ENCODE measurements around the gene PTPRO.

PTPRO gene

GRCh38 chr12:15350643-15351042, 28.3 kb downstream of the PTPRO start:
- DNase-seq (ENCODE audit: low read depth, low spot score) = no peak

DNA sequence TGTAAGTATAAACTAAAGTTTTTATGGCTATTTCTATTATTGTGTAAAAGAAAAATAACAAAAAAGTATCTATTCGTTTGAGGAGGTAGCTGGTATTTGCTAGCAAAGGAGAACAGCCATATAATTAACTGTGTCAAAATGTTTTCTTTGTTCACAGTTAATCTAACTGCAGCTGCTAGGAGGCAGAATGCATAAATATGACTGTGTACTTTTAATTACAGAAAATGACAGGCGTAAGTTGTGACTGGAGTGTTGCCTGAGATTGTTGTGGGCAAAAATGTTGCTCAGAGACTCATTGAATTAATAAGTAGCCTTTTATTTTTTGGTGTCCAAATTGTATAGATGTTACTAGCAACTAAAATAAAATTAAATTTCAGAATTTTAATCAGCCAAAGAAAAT, 33.5 kb downstream of the PTPRO start:
- DNase-seq (ENCODE audit: low read depth, low spot score) = no peak

DNA sequence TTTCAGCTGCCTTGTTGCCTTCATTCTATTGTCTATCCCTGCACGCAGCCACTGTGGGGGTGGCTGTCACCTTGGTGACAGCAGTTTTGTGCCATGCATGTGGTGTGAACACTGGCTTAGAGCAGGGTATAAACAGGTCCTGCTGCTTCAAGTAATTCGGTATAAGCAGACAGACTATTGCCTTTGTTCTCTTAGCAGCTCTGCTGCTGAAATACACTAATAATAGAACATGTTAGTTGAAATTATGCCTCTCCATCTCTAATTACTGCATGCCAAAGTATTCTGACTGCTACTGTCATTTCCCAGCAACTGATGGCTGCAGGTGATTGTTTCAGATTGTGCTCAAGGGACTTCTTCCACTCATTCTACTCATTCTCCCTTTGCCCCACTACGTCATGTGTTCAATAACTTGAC, 34.6 kb downstream of the PTPRO start:
- no peak for DNase-seq (ENCODE audit: low read depth, low spot score)

DNA sequence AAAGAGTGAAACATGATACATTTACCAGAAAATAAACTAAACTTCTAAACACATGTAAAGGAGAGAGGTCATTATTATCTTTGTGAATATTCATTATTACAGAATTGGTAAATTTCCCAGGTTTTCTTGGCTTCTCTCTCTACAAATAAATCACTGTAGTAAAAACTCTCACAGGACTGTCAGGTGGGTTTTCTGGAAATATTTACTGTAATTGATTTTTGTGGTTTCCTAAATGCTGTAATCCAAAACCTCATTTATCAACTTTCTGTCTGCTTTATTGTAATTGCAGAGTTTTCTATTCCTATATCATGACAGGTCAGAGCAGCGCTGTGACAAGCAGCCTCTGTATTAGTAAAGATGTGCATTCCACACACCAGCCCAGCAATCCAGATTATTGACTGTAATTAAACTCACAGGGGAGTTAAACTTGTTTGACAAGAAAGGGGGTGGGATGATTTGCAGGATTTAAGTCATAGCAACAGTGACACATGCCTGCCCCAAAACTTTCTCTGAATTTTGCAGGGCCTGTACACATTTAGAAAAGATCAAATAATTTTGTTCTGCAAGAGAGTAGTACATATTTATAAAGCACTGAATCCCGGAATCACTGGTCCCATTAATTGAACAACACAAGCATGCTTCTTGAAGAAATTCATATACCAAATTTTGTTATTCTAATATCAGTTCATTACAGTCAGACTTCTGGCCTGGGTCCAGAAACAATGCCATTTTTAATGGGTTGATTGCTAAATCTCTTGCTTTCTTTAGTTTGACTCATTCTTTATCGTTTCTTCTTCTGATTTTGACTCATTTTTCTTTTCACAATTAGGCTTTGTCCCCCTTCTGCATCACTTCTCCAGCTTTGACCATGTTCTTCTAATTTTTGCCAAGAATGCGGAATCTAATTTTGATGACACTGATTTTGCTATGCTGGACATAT, 42.2 kb downstream of the PTPRO start:
- no peak for DNase-seq (ENCODE audit: low read depth, low spot score)

DNA sequence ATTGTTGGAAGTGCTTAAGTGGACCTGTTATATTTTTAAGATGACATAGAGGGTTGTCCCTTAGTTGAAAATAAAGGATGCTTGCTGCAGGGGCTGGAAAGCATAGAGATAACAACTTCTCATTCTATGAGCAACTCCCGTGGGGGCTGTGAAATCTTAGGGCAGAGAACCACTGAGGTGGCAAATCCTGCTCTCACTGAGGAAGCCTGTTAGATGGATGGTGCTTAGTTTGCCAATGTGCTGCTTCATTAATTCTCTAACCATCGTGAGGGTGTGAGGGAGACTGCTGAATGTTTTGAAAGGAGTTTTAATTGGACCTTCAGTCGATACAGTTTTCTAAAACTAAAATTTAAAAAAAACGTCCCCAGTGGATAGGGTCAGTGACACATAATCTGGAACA, 46.5 kb downstream of the PTPRO start:
- no peak for DNase-seq (ENCODE audit: low read depth, low spot score)

- DNase-seq (ENCODE audit: low read depth, low spot score) = no peak
Observed at GRCh38 chr12:15372352-15372751, 50.0 kb downstream of the PTPRO start.

- DNase-seq (ENCODE audit: low read depth, low spot score) = no peak
Observed at GRCh38 chr12:15387772-15388171, 65.5 kb downstream of the PTPRO start.

- no peak for DNase-seq (ENCODE audit: low read depth, low spot score)
Observed at GRCh38 chr12:15389561-15389960, 67.3 kb downstream of the PTPRO start.

DNA sequence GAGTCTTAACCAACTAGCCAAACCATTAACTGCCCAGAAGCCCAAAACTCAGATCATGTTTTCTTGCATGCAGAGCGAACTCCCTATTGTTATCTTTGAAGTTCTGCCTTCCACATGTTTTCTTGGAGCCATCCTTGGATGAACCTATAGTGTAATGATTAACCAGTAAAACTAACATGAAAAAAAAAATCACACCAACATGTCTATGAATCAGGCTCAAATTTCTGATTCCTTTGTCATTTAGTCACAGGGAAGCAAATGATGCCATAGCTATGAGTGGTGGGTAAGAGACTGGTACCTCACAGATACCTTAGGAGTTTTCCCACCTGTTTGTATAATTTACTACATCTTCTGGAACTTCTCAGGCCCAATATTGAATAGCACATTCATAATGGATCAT, 70.7 kb downstream of the PTPRO start:
- DNase-seq (ENCODE audit: low read depth, low spot score) = no peak

GRCh38 chr12:15393995-15394394, 71.7 kb downstream of the PTPRO start:
- no peak for DNase-seq (ENCODE audit: low read depth, low spot score)

DNA sequence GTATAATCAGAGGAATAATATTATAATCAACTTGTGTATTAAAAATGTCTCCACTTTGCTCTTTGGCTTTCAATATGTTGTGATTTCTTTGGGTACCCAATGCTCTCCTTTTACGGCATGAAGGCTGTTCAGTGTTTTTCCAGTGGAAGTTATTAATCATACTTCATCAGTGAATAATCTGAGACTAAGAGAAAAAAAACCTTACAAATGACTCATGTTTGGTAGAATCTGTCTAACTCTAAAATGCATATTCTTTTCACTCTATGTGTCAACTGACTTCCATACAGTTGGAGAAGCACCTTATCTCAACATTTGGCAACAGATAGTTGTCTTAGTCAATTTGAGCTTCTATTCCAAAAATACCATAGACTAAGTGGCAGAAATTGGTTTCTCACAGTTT, 82.2 kb downstream of the PTPRO start:
- no peak for DNase-seq (ENCODE audit: low read depth, low spot score)

- DNase-seq (ENCODE audit: low read depth, low spot score) = no peak
Observed at GRCh38 chr12:15405606-15406005, 83.3 kb downstream of the PTPRO start.

DNA sequence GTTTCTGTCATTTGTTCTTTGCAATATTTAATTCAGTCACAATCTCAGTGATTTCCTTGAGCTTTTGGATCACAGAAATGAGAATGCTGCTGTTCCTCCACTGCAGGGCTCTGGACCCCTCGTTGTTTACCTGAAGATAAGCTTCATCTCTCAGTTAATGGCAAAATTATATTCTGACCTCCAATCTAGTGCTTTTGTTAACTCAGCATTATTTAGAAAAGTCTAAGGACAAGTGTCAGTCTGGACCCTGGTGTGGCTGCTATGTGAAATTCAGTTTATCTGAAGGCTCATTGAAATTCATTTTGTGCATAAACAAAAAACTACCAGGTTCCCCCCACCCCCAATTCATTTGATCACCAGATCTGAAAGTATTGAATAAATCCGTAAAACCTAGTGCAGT, 84.7 kb downstream of the PTPRO start:
- DNase-seq (ENCODE audit: low read depth, low spot score) = no peak

GRCh38 chr12:15411842-15412241, 89.5 kb downstream of the PTPRO start:
- no peak for DNase-seq (ENCODE audit: low read depth, low spot score)

- DNase-seq (ENCODE audit: low read depth, low spot score) = no peak
Observed at GRCh38 chr12:15417691-15418090, 95.4 kb downstream of the PTPRO start.

- no peak for DNase-seq (ENCODE audit: low read depth, low spot score)
Observed at GRCh38 chr12:15423629-15424028, 101.3 kb downstream of the PTPRO start.

- no peak for DNase-seq (ENCODE audit: low read depth, low spot score)
Observed at GRCh38 chr12:15427913-15428312, 105.6 kb downstream of the PTPRO start.

DNA sequence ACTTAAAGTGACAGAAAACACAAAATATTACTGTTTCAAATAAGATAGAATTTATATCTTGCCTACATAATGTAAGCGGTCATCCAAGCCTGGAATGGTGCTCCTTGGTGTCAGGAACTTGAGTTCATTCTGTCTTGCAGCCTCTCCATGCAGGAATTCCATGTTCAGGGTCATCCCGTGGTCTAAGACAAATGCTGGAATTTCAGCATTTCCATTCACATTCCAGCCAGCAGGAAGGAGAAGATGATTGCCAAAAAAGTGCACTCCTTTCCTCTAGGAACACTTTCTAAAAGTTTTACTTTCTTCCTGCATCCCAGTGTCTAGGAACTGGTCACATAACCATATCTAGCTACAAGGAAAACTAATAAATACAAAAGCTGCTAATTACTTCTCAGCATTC, 106.3 kb downstream of the PTPRO start:
- DNase-seq (ENCODE audit: low read depth, low spot score) = no peak

- DNase-seq (ENCODE audit: low read depth, low spot score) = no peak
Observed at GRCh38 chr12:15429262-15429661, 107.0 kb downstream of the PTPRO start.

DNA sequence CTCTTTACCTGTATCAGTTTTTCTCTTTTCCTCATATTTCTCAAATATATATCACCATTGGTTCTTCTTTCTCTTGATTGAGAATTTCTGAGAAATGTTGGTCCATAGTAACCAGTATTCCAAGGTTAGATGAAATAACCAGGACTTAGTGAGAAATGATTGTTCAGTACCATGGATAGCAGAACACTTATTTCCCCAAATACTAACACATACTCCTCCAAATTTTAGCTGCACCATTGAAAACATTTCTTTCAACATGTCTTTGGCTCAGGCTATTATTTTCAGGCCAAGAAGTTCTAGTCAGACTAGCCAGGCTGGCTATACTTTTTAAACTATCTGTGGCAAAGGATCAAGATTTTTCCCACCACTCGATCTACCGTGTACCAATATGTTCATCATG, 113.3 kb downstream of the PTPRO start:
- no peak for DNase-seq (ENCODE audit: low read depth, low spot score)

DNA sequence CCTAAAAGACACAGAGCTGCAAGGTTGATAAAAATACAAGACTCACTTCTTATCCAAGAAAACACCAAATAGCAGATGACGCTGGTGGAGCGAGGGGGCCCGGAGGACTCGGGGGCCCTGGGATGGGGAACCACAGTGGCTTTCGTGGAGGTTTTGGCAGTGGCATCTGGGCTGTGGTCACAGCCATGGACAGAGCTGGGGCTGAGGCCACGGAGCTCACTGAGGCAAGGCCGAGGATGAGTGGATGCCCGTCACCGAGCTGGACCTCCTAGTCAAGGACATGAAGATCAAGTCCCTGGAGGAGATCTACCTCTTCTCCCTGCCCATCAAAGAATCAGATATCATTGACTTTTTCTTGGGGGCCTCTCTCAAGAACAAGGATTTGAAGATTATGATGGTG, 117.2 kb downstream of the PTPRO start:
- DNase-seq (ENCODE audit: low read depth, low spot score) = no peak

DNA sequence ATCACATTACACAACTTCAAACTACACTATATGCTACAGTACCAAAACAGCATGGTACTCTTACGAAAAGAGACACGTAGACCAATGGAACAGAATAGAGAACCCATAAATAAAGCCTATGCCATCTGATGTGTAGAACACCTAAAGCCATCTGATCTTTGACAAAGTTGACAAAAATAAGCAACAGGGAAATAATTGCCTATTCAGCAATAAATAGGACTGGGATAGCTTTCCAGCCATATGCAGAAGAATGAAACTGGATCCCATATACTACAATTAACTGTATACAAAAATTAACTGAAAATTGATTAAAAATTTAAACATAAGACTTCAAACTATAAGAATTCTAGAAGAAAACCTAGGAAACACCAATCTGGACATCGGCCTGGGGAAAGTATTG, 120.7 kb downstream of the PTPRO start:
- DNase-seq (ENCODE audit: low read depth, low spot score) = no peak

GRCh38 chr12:15443611-15444010, 121.3 kb downstream of the PTPRO start:
- no peak for DNase-seq (ENCODE audit: low read depth, low spot score)

DNA sequence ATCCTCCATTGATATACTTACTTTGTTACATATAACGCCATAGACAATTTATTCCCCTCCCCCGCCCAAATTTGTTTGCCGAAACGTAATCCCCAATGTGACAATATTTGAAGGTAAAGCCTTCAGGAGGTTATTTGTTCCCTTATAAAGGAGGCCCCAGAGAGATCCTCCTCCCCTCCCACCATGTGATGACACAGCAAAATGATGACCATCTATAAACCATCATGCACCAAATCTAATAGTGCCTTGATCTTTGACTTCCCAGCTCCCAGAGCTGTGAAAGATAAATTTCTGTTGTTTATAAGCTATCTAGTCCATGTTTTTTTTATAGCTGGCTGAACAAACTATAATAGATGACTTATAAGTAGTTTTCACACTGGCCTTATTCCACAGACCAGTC, 122.2 kb downstream of the PTPRO start:
- DNase-seq (ENCODE audit: low read depth, low spot score) = no peak
